Lower leg skin (tissue), 4 donors: ENCODE results near the gene PSMA7. TPM values are rescaled to one million over a fixed set of nuclear protein-coding genes. Genes with fewer than 3 reads are reported as not detected.

Experiments
- DNase-seq, 2 donors: peaks; one replicate each; pipeline ENCODE4 v3.0.0-alpha.2; 2019; ENCODE audit warnings: low spot score in 2 of 2
- H3K4me3 ChIP-seq: fragments of 200-600 bp; sonication (generic); 2 replicates; pipeline ENCODE4 v1.5.1; 2017; ENCODE audit warnings: mild to moderate bottlenecking, low read depth; ENCODE audit not compliant: poor library complexity, severe bottlenecking
- CTCF ChIP-seq, 3 donors: fragments of 450-650 bp; IDR thresholded peaks; one replicate each; pipeline ENCODE4 v1.5.1; 2016; ENCODE audit warnings: antibody characterized with exemption in 3 of 3, mild to moderate bottlenecking in 3 of 3, moderate library complexity in 2 of 3
- POLR2A ChIP-seq, 2 donors: fragments of 450-650 bp; IDR thresholded peaks; one replicate each; pipeline ENCODE4 v1.6.1; 2016 to 2017; ENCODE audit warnings: antibody characterized with exemption in 2 of 2, mild to moderate bottlenecking in 1 of 2, moderate library complexity in 1 of 2
- WGBS, 2 donors: methylation state at CpG; one replicate each; pipeline ENCODE4 v1.1.5; 2018; 5-methylcytosine and 5-hydroxymethylcytosine counted together
- intact Hi-C: fragments of 100-400 bp; cut with DNase I; formaldehyde crosslinking; loops from one replicate; pipeline ENCODE4 v1.15.0; 2023; ENCODE audit warnings: low total_unique reads
- total RNA-seq, 4 donors: library from RNA; depleted of rRNA; stranded (reverse); fragments of >200 nt; gene quantifications; one replicate each; pipeline ENCODE4 v1.1.0, GENCODE V29; 2016

The PSMA7 gene
- total RNA-seq, 4 donors from 2014 or later = 200 to 240 (median 225) TPM

GRCh38 chr20:62101078-62101477 is 42.1 kb downstream of the PSMA7 start:
- DNase-seq = no peak
- WGBS, 2 donors = 88 to 92% methylated on average over 4 of the region's 4 CpGs

GRCh38 chr20:62097881-62098407 is 45.2 kb downstream of the PSMA7 start:
- DNase-seq = no peak
- WGBS, 2 donors = 59 to 67% methylated on average over 12 to 16 of the region's 16 CpGs
- intact Hi-C loops = no loop called here
- TF ChIP-seq POLR2A (IDR thresholded peaks at IDR 0.05) (no peak), CTCF (IDR thresholded peaks at IDR 0.05) (no peak)
- no peak overlapping the region for H3K4me3 ChIP-seq

More at GRCh38 chr20:62101078-62101477, 42.1 kb downstream of the PSMA7 start:
- no peak overlapping the region for H3K4me3 ChIP-seq
- TF ChIP-seq CTCF (IDR thresholded peaks at IDR 0.05) (no peak), POLR2A (IDR thresholded peaks at IDR 0.05) (no peak)
- intact Hi-C loops = no loop called here

- H3K4me3 ChIP-seq = no peak overlapping the region
- no peak for DNase-seq
- intact Hi-C loops = no loop called here
- TF ChIP-seq POLR2A (IDR thresholded peaks at IDR 0.05) = no peak
- WGBS, 2 donors = 87 to 88% methylated on average over 29 to 30 of the region's 30 CpGs
These were observed 46.5 kb downstream of the PSMA7 start for GRCh38 chr20:62096421-62097380.

GRCh38 chr20:62089393-62089792 is 53.8 kb downstream of the PSMA7 start:
- H3K4me3 ChIP-seq = no peak overlapping the region
- 41 to 50% methylated on average over 3 of the region's 3 CpGs for WGBS, 2 donors
- intact Hi-C loops = no loop called here
- DNase-seq = no peak
- no peak for TF ChIP-seq POLR2A (IDR thresholded peaks at IDR 0.05)

- no peak for DNase-seq
- no peak overlapping the region for H3K4me3 ChIP-seq
- intact Hi-C loops = no loop called here
- TF ChIP-seq POLR2A (IDR thresholded peaks at IDR 0.05) (no peak), CTCF (IDR thresholded peaks at IDR 0.05) (no peak)
- WGBS, 2 donors = 59% methylated on average over 15 of the region's 15 CpGs
These were observed 54.7 kb downstream of the PSMA7 start for GRCh38 chr20:62088258-62089127.

- intact Hi-C loops = no loop called here
- WGBS, 2 donors = 90 to 91% methylated on average over 17 of the region's 17 CpGs
- TF ChIP-seq POLR2A (IDR thresholded peaks at IDR 0.05) (no peak), CTCF (IDR thresholded peaks at IDR 0.05) (no peak)
- H3K4me3 ChIP-seq = no peak overlapping the region
- no peak for DNase-seq
These were observed 55.6 kb downstream of the PSMA7 start for GRCh38 chr20:62087632-62088031.
